Mesothelial cell of epicardium (in vitro differentiated cells): ENCODE measurements around the gene MARVELD2. TPM values are rescaled to one million over a fixed set of nuclear protein-coding genes. Genes with fewer than 3 reads are reported as not detected.
"Not testable (repeated sequence)": the region's sequence is repeated elsewhere in the genome, so short reads cannot be mapped to it uniquely, and the experiment has no call there.

Source experiments
- DNase-seq, 2 experiments: peaks; one replicate each; pipeline ENCODE4 v3.0.0; 2021; ENCODE audit warnings: low spot score in 2 of 2; ENCODE audit not compliant: unreplicated experiment in 2 of 2
- H3K27ac Mint-ChIP-seq: 2 replicates; pipeline ENCODE4 v1.8.0; 2021; ENCODE audit warnings: mixed read lengths
- H3K27me3 Mint-ChIP-seq: 2 replicates; pipeline ENCODE4 v1.8.0; 2021; ENCODE audit warnings: low read depth, mixed read lengths
- H3K36me3 Mint-ChIP-seq: 2 replicates; pipeline ENCODE4 v1.8.0; 2021; ENCODE audit warnings: mixed read lengths
- H3K4me1 Mint-ChIP-seq: 2 replicates; pipeline ENCODE4 v1.8.0; 2021; ENCODE audit warnings: mixed read lengths
- H3K4me3 Mint-ChIP-seq: 2 replicates; pipeline ENCODE4 v1.8.0; 2021; ENCODE audit warnings: mild to moderate bottlenecking, moderate library complexity, mixed read lengths
- H3K9me3 Mint-ChIP-seq: 2 replicates; pipeline ENCODE4 v1.8.0; 2021; ENCODE audit warnings: mixed read lengths
- total RNA-seq: library from RNA; stranded (reverse); gene quantifications from 3 replicates; pipeline ENCODE4 v1.2.1, GENCODE V29; 2021
- TF ChIP-seq, protein P1 (sequence below): fragments of 200-600 bp; sonication (generic); IDR thresholded peaks from one replicate; pipeline ENCODE4 v1.5.0; 2021; ENCODE audit warnings: antibody characterized with exemption; ENCODE audit not compliant: unreplicated experiment

MARVELD2 gene, protein sequence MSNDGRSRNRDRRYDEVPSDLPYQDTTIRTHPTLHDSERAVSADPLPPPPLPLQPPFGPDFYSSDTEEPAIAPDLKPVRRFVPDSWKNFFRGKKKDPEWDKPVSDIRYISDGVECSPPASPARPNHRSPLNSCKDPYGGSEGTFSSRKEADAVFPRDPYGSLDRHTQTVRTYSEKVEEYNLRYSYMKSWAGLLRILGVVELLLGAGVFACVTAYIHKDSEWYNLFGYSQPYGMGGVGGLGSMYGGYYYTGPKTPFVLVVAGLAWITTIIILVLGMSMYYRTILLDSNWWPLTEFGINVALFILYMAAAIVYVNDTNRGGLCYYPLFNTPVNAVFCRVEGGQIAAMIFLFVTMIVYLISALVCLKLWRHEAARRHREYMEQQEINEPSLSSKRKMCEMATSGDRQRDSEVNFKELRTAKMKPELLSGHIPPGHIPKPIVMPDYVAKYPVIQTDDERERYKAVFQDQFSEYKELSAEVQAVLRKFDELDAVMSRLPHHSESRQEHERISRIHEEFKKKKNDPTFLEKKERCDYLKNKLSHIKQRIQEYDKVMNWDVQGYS
- total RNA-seq: 18.8 to 20.0 TPM (median 19.6 TPM) in 3 replicates

DNA sequence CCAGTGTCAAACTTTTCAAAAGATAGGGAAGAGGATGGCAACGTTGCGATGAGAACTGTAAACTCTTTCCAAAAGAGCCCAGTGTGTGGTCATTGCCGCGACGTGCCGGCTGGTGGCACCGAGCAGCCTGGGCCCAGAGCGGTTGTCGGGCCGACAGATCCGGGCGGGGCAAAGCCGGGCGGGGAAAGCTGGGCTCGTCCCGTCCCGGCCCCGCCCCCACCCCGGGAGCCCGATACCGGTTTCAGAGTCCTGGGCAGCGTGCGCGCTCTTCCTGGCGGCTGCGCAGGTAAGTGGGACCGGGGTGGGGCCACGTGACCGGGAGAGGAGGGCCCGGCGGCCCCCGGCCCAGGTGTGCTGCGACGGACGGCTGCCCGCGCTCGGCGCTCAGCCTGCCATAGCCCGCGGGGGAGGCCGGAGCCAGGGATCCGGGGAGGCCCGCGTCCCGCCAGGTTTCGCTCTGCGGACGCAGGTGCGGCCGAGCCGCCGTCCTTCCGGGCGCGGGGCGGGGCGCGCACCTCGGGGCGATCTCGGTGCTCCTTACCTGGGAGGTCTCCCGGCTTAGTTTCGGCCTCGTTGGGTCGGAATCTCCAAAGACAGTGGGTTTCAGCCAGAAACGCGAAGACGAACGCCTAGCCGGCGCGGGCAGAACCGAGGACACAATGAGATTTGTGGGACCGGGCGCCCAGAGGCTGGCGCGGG, at the start of gene MARVELD2:
MARVELD2 (plus strand) TSS at position 232 of the 699 bp plus-strand sequence. CDS start 4,270 bp downstream, outside the sequence.
- Mint-ChIP-seq H3K36me3 (peaks cover 23% of the 10 kb centered on the region), H3K4me1 (peaks cover 7% of the 10 kb centered on the region), H3K4me3 (peak within 1 kb of the TSS; percentile 90), H3K27ac (peak within 1 kb of the TSS; percentile 97), H3K9me3 (no peaks in the 10 kb centered on the region), H3K27me3 (peaks cover 25% of the 10 kb centered on the region)
- TF ChIP-seq, protein P1, sequence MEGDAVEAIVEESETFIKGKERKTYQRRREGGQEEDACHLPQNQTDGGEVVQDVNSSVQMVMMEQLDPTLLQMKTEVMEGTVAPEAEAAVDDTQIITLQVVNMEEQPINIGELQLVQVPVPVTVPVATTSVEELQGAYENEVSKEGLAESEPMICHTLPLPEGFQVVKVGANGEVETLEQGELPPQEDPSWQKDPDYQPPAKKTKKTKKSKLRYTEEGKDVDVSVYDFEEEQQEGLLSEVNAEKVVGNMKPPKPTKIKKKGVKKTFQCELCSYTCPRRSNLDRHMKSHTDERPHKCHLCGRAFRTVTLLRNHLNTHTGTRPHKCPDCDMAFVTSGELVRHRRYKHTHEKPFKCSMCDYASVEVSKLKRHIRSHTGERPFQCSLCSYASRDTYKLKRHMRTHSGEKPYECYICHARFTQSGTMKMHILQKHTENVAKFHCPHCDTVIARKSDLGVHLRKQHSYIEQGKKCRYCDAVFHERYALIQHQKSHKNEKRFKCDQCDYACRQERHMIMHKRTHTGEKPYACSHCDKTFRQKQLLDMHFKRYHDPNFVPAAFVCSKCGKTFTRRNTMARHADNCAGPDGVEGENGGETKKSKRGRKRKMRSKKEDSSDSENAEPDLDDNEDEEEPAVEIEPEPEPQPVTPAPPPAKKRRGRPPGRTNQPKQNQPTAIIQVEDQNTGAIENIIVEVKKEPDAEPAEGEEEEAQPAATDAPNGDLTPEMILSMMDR: no peak
- peak; percentile 61 to 73 for DNase-seq

DNA sequence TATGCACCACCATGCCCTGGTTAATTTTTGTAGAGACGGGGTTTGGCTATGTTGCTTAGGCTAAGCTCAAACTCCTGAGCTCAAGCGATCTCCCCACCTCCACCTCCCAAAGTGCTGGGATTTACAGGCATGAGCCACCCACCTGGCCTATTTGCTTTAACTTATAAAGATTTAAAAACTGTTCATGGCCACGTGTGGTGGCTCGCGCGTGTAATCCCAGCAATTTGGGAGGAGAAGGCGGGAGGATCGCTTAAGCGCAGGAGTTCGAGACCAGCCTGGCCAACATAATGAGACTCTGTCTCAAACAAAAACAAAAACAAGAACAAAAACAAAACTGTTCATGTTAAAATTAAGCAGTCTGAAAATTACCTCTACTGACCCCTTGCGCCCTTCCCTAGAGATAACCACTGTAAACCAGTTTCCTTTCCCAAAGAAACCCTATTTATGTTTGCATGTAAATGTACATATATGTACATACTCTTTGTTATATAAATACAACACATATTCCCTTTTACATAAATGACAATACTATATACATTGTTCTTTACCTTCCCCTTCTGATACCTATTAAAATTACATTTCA, 47.1 kb upstream of the MARVELD2 start:
- H3K27me3 Mint-ChIP-seq: no peaks in the 10 kb centered on the region
- peaks cover 24% of the 10 kb centered on the region for H3K4me1 Mint-ChIP-seq
- peak overlapping the region; percentile 97 for H3K4me3 Mint-ChIP-seq
- TF ChIP-seq, protein P1: no peak
- H3K27ac Mint-ChIP-seq: peak overlapping the region; percentile 99
- no peak for DNase-seq
- H3K36me3 Mint-ChIP-seq: peaks cover 13% of the 10 kb centered on the region
- no peaks in the 10 kb centered on the region for H3K9me3 Mint-ChIP-seq

DNA sequence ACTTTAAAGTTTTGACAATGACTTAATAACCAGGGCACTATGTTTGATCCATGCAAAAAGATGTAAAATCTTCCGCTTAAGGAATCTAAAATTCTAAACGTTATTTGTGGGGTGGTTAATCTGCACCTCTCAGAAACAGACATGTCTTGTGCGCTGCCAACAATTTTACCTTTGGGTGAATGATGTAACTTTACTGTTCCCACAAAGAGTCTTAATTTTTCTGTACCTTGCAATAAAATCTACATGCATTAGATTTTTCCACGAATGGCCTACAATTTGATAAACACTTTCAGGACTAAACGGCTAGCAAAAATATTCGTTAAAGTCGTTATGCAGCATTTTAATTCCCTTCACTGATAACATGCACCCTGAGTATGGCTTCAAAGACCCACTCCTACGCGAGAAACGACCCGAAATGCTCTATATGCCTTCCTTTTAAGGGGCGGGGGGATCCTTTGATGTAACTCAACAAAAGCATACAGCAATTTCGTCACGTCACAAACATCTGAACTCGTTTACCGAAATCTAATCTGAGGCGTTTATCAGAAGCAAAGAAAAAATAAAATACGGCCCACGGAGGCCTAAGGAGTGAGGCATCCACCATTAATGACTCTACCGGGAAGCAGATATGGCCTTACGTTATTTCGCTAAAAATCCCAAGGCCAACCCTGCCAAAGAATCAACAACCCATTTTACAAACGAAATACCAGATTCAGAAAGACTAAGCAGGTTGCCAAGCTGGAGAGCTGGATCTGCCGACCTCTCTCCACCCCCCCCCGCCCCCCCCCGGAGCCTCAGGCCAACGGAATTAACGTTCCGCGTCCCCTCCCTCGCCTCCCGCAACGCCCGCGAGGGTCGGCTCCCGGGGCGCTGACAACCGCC, 46.2 kb upstream of the MARVELD2 start:
- Mint-ChIP-seq H3K9me3 (no peaks in the 10 kb centered on the region), H3K4me3 (peak overlapping the region; percentile 97), H3K27me3 (no peaks in the 10 kb centered on the region), H3K36me3 (peaks cover 11% of the 10 kb centered on the region), H3K4me1 (peaks cover 24% of the 10 kb centered on the region), H3K27ac (peak overlapping the region; percentile 99)
- no peak for DNase-seq
- TF ChIP-seq, protein P1: no peak

DNA sequence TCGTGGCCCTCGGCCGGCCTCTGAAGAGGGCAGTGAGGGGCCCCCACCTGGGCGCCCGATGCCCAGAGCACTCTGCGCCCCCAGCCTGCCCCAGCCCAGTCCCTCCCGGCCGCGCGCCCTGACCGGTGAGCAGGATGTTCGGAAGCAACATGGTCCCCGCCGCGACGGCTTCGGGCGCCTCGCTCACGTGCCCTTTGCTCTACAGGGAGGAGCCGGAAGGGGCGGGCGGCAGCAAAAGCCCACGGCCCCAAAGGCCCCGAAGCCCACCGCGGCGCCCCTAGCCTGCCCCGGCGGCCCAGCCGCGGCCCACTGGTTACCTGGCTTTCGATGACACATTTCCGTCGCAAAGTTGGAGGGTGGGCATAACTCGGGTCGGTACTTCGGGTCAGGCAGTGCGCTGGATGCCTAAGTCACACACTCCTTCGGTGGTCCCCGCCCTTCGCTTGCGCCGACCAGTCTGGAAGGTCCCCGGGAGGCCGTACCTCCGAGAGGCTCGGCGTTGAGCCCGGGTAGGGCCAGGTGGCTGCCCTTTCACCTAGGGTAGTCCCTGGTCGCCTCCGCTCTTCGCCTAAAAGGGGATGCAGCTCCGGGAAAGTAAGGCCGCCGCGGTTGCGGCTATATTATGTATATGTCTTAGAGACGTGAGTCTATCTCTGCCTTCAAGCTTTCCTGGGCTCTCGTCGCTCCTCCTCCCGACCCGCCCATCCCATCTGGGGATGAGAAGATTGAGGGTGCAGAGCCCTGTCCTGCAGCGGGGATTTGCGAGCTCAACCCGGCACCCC, 45.4 kb upstream of the MARVELD2 start, which contains the start of the genes AK6, RAD17 and TAF9:
AK6 (minus strand) TSS at position 181 of the 782 bp plus-strand sequence; CDS start at position 151, 30 bp downstream.
RAD17 (plus strand) TSS at position 479 of the 782 bp plus-strand sequence. CDS start 2,391 bp downstream, outside the sequence.
TAF9 (minus strand) TSS at position 181 of the 782 bp plus-strand sequence. CDS start 3,783 bp downstream, outside the sequence.
- TF ChIP-seq, protein P1: no peak
- H3K9me3 Mint-ChIP-seq: no peaks in the 10 kb centered on the region
- peak within 1 kb of the TSS; percentile 99 for H3K27ac Mint-ChIP-seq
- H3K36me3 Mint-ChIP-seq: peaks cover 11% of the 10 kb centered on the region
- DNase-seq: peak; percentile 70 to 86
- peaks cover 24% of the 10 kb centered on the region for H3K4me1 Mint-ChIP-seq
- H3K27me3 Mint-ChIP-seq: no peaks in the 10 kb centered on the region
- peak within 1 kb of the TSS; percentile 97 for H3K4me3 Mint-ChIP-seq

DNA sequence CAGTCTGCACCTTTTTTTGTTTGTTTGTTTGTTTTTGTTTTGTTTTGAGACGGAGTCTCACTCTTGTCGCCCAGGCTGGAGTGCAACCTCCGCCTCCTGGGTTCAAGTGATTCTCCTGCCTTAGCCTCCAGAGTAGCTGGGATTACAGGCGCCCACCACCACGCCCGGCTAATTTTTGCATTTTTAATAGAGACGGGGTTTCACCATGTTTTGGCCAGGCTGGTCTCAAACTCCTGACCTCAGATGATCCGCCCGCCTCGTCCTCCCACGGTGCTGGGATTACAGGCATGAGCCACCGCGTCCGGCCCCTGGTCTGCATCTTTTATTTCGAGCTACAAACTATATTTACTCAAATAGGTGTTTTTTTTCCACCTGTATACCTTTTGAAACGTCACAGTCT, 44.6 kb upstream of the MARVELD2 start:
- Mint-ChIP-seq H3K4me1 (peaks cover 24% of the 10 kb centered on the region), H3K27ac (peak overlapping the region; percentile 99), H3K4me3 (peak overlapping the region; percentile 97)
- H3K27me3 Mint-ChIP-seq, H3K9me3 Mint-ChIP-seq, DNase-seq, H3K36me3 Mint-ChIP-seq: not testable (repeated sequence)
